GM12878 (cell line): ENCODE data around the gene PCLAF. TPM values are rescaled to one million over a fixed set of nuclear protein-coding genes. Genes with fewer than 3 reads are reported as not detected.
A peak's percentile ranks its signal among the peaks of the same experiment; 100 is the strongest.

Source experiments
- ATAC-seq: fragments of 200-7000 bp; cut with Tn5 transposase; 3 replicates; pipeline ENCODE4 v1.9.1; 2020; ENCODE audit warnings: mild to moderate bottlenecking, moderate library complexity
- BruUV-seq: library from RNA; stranded (reverse); fragments of 400-500 nt; replicated peaks from 2 replicates; lab custom pipeline; 2021; lab: Mats Ljungman, UMichigan
- CTCF ChIA-PET: fragments of 300-600 bp; sonication (Branson Sonifier 250); formaldehyde crosslinking; extraction: SDS; loops from one replicate; lab custom pipeline; 2021; ENCODE audit warnings: inconsistent platforms; lab: Yijun Ruan, JAX
- POLR2A ChIA-PET: fragments of 350-600 bp; formaldehyde crosslinking; extraction: SDS; loops from one replicate; lab custom pipeline; 2021; ENCODE audit warnings: inconsistent platforms; lab: Charles Lee
- RAD21 ChIA-PET: fragments of 300-600 bp; sonication (Branson Sonifier 250); formaldehyde crosslinking; loops from one replicate; lab custom pipeline; 2023; ENCODE audit warnings: antibody characterized with exemption; ENCODE audit not compliant: unreplicated experiment; lab: Charles Lee
- SMC1A ChIA-PET: fragments of 300-600 bp; sonication (Branson Sonifier 250); formaldehyde crosslinking; loops from one replicate; lab custom pipeline; 2023; ENCODE audit not compliant: unreplicated experiment, uncharacterized antibody; lab: Charles Lee
- DNase-seq: peaks from one replicate; pipeline ENCODE4 v3.0.0-alpha.2; 2011; ENCODE audit warnings: low read depth, low spot score
- FAIRE-seq: peaks from 3 replicates; lab custom pipeline; 2011; peaks lifted over from hg19 to GRCh38; lab: Jason Lieb, UNC
- H2AFZ ChIP-seq: 2 replicates; pipeline ENCODE4 v1.6.0; 2011; ENCODE audit warnings: low read depth, low read length, control low read depth; ENCODE audit not compliant: control insufficient read depth
- H3K27ac ChIP-seq: 2 replicates; pipeline ENCODE4 v1.5.1; 2011; ENCODE audit warnings: control low read depth; ENCODE audit not compliant: control insufficient read depth, insufficient read depth
- H3K27me3 ChIP-seq, 2 experiments: replicated peaks in 1 of 2; 2 replicates each; pipeline versions ENCODE4 v1.6.0 to v1.6.1; 2011; ENCODE audit warnings: low read length in 1 of 2; ENCODE audit not compliant: control insufficient read depth in 2 of 2, insufficient read depth in 2 of 2
- H3K36me3 ChIP-seq, 2 experiments: 2 replicates each; pipeline ENCODE4 v1.5.1; 2011; ENCODE audit warnings: low read length in 1 of 2; ENCODE audit not compliant: control insufficient read depth in 2 of 2, insufficient read depth in 2 of 2
- H3K4me1 ChIP-seq: 2 replicates; pipeline ENCODE4 v1.6.1; 2011; ENCODE audit warnings: mild to moderate bottlenecking, low read length, moderate library complexity, mixed read lengths; ENCODE audit not compliant: control insufficient read depth, insufficient read depth
- H3K4me2 ChIP-seq: 2 replicates; pipeline ENCODE4 v1.6.0; 2011; ENCODE audit warnings: control low read depth; ENCODE audit not compliant: control insufficient read depth, insufficient read depth
- H3K4me3 ChIP-seq: fragments of 200-600 bp; sonication (generic); 2 replicates; pipeline ENCODE4 v1.5.1; 2016
- H3K79me2 ChIP-seq: 2 replicates; pipeline ENCODE4 v1.6.0; 2011; ENCODE audit warnings: low read length; ENCODE audit not compliant: control insufficient read depth, insufficient read depth
- H3K9ac ChIP-seq: 2 replicates; pipeline ENCODE4 v1.8.0; 2011; ENCODE audit warnings: low read length, control low read depth, mixed read lengths; ENCODE audit not compliant: control insufficient read depth, insufficient read depth
- H3K9me3 ChIP-seq: replicated peaks from 3 replicates; pipeline ENCODE4 v1.5.1; 2011; ENCODE audit warnings: mild to moderate bottlenecking, low read length; ENCODE audit not compliant: control insufficient read depth, insufficient read depth
- H4K20me1 ChIP-seq: 2 replicates; pipeline ENCODE4 v1.6.0; 2011; ENCODE audit not compliant: control insufficient read depth, insufficient read depth
- BACH1 ChIP-seq: fragments of 450-650 bp; IDR thresholded peaks from 2 replicates; pipeline ENCODE4 v1.6.1; 2017; ENCODE audit warnings: mild to moderate bottlenecking, borderline replicate concordance
- EGR1 ChIP-seq, 2 experiments: IDR thresholded peaks; 1 replicate in 1 of 2; 2 replicates in 1 of 2; pipeline ENCODE4 v1.6.1; 2011 to 2012; ENCODE audit warnings: low read depth in 2 of 2, low read length in 2 of 2, borderline replicate concordance in 1 of 2, mild to moderate bottlenecking in 1 of 2, moderate library complexity in 1 of 2
- ETV6 ChIP-seq, 2 experiments: fragments of 450-650 bp in 1 of 2; IDR thresholded peaks in 1 of 2; conservative IDR thresholded peaks in 1 of 2; 2 replicates each; pipeline ENCODE4 v1.6.1; 2014; ENCODE audit warnings: antibody characterized with exemption in 1 of 2, borderline replicate concordance in 1 of 2, low read depth in 1 of 2, mild to moderate bottlenecking in 1 of 2, moderate library complexity in 1 of 2
- NFIC ChIP-seq: IDR thresholded peaks from 2 replicates; pipeline ENCODE4 v1.6.1; 2012; ENCODE audit warnings: low read depth, mild to moderate bottlenecking, inconsistent platforms, low read length, moderate library complexity
- POLR2A ChIP-seq: IDR thresholded peaks from 2 replicates; pipeline ENCODE4 v1.6.1; 2011; ENCODE audit warnings: low read depth, mild to moderate bottlenecking, low read length
- WGBS: methylation state at CpG from one replicate; pipeline ENCODE4 v1.1.6; 2016; ENCODE audit warnings: low lambda C conversion rate; ENCODE audit not compliant: insufficient replicate concordance, insufficient coverage; ENCODE audit errors: missing lambda C conversion rate; 5-methylcytosine and 5-hydroxymethylcytosine counted together
- in situ Hi-C: fragments of 300-500 bp; cut with MboI; formaldehyde crosslinking; loops from 9 replicates; pipeline ENCODE4 v1.14.3; 2018; ENCODE audit warnings: mixed read lengths
- intact Hi-C: fragments of 100-400 bp; cut with micrococcal nuclease; formaldehyde crosslinking; loops from one replicate; pipeline ENCODE4 v1.14.2; 2022; ENCODE audit not compliant: unreplicated experiment
- polyA plus RNA-seq, 11 experiments: library from polyadenylated mRNA; depleted of rRNA in 4 of 11; unstranded in 6 of 11; stranded (reverse) in 5 of 11; fragments of >200 nt; fragmentation: Nextera tagmentation in 4 of 11; fragmentation: Illumina TruSeq in 1 of 11; extraction: Ambion mirVana in 4 of 11; extraction: Trizol in 1 of 11; gene quantifications; 1 replicate in 1 of 11; 2 replicates in 10 of 11; pipeline versions ENCODE4 v1.2.1 to v1.2.3, GENCODE V29; 2011 to 2016; ENCODE audit warnings: inconsistent platforms in 2 of 11, missing spikeins in 2 of 11, low read depth in 1 of 11
- total RNA-seq, 4 experiments: library from RNA; depleted of rRNA in 3 of 4; stranded (reverse); fragments of >200 nt in 3 of 4; fragmentation: Illumina TruSeq in 1 of 4; extraction: Trizol in 1 of 4; gene quantifications; 2 replicates each; pipeline versions ENCODE4 v1.2.1 to v1.2.3, GENCODE V29; 2013 to 2021

The PCLAF gene
- total and polyA plus RNA-seq, 10 of the 15 experiments (the other 5 are each of a cell fraction or from before 2014, with no cell fraction given) = 79.0 to 627 (median 343) TPM

- TSS peak; percentile 76 for BruUV-seq
- RAD21 ChIA-PET = interaction anchor here (1.0 to 1.8 kb wide), 4 partner anchors 32 to 211 kb away, joined by 3 to 5 read pairs (median 4); partner anchors contain the start of gene TRIP4
- Histone ChIP-seq H2AFZ (peak overlapping the region; percentile 65), H3K4me1 (peaks cover 3% of the 10 kb centered on the region; the same call in 1 of the 2 replicates), H3K9me3 (no peaks in the 10 kb centered on the region), H3K27ac (peak overlapping the region; percentile 64), H4K20me1 (no peaks in the 10 kb centered on the region), H3K9ac (peak overlapping the region; percentile 70), H3K79me2 (peaks cover 34% of the 10 kb centered on the region), H3K4me3 (peak overlapping the region; percentile 77), H3K36me3 (no peaks in the 10 kb centered on the region; a peak in 1 of 4 replicates), H3K4me2 (peak overlapping the region; percentile 71), H3K27me3 (no peaks in the 10 kb centered on the region)
- intact Hi-C loops = loop anchor here (5.0 kb wide), 1 partner anchor 193 kb away; the partner anchor contains the start of gene PPIB
- DNase-seq (no peak), ATAC-seq (peak; percentile 58), FAIRE-seq (no peak)
- CTCF ChIA-PET = interaction anchor here (0.7 to 1.3 kb wide), 6 partner anchors 10 to 373 kb away, joined by 3 to 6 read pairs (median 4); partner anchors contain the start of gene PPIB
- POLR2A ChIA-PET = interaction anchor here (0.6 to 1.8 kb wide), 4 partner anchors 22 to 823 kb away, joined by 3 to 5 read pairs (median 4); partner anchors contain the start of gene PPIB
- no peak for TF ChIP-seq POLR2A
- TF ChIP-seq BACH1 = 0 out of 2 replicates have a peak, but pooled peaks have one; percentile 11
- TF ChIP-seq EGR1 (IDR thresholded peaks at IDR 0.05; ENCODE audit: borderline replicate concordance in 1 of 2, low read depth in 2 of 2, low read length in 2 of 2) = peak in 1 of 2 experiments; percentile 92; a peak in 2 of 3 replicates
- peak in 1 of 2 experiments; percentile 50; a peak in 1 of 4 replicates for TF ChIP-seq ETV6 (conservative IDR thresholded peaks at IDR 0.05 in 1 of 2, IDR thresholded peaks at IDR 0.05 in 1 of 2; ENCODE audit: borderline replicate concordance in 1 of 2, low read depth in 1 of 2)
- no peak for TF ChIP-seq NFIC
- WGBS = under 1% methylated on average over 24 of the region's 30 CpGs
- SMC1A ChIA-PET = interaction anchor here (1.0 kb wide), 7 partner anchors 18 to 192 kb away, joined by 3 to 4 read pairs (median 3); partner anchors contain the start of gene PPIB
- in situ Hi-C loops = no loop called here
These were observed 25.8 kb downstream of the PCLAF start for GRCh38 chr15:64355348-64355943.
